ENCODE data around the gene CEP192.
"Not testable (repeated sequence)": the region's sequence is repeated elsewhere in the genome, so short reads cannot be mapped to it uniquely, and the experiment has no call there.

CEP192 gene

DNA sequence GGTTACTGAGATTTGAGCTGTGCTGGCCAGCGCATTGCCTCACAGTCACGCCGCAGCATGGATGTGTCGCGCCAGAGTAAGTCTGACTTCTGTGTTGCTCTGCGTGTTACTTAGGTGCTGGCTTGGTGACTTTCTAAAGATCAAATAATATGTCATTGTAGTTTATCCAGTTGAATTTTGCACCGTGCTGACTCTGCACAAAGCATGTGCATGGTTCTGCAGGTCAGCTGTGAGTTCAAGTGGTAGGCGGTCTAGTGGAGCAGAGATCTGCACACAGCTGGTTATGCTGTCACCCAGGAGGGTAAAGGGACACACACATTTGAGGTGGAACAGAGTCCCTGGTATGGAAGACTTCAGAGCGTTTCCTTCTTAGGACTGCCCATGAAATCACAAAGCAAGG lies 105.1 kb downstream of the CEP192 start:
- H3K4me1 ChIP-seq (ENCODE audit: control extremely low read depth in 1 of 4, control insufficient read depth in 4 of 4, insufficient read depth in 4 of 4, low read length in 3 of 4): no peaks in the 10 kb centered on the region
- peaks cover 17 to 75% (median 46%) of the 10 kb centered on the region in 4 experiments for H3K36me3 ChIP-seq (ENCODE audit: control insufficient read depth in 4 of 4, insufficient read depth in 4 of 4, low read length in 3 of 4)
- no peaks in the 10 kb centered on the region for H3K9me3 ChIP-seq (ENCODE audit: control extremely low read depth in 1 of 5, control insufficient read depth in 4 of 5, insufficient read depth in 2 of 5, low read depth in 1 of 5, low read length in 4 of 5)
- POLR2A ChIA-PET: no interaction called here
- CTCF ChIA-PET: interaction anchor here (0.7 kb wide), 1 partner anchor 13 kb away, joined by 3 read pairs; no protein-coding TSS in a partner anchor
- no peak overlapping the region for H3K4me3 ChIP-seq (ENCODE audit: control insufficient read depth in 1 of 7, extremely low read depth in 1 of 7, insufficient read depth in 4 of 7, low read depth in 2 of 7, low read length in 6 of 7)
- no peak for DNase-seq
- no peaks in the 10 kb centered on the region for H3K27me3 ChIP-seq (replicated peaks in 2 of 5; ENCODE audit: control insufficient read depth in 4 of 5, insufficient read depth in 5 of 5, low read length in 4 of 5)
- WGBS (ENCODE audit: insufficient coverage): 98% methylated on average over 9 of the region's 9 CpGs
- H3K27ac ChIP-seq (ENCODE audit: insufficient read depth in 1 of 2, low read depth in 1 of 2, low read length in 2 of 2, poor library complexity in 1 of 2, severe bottlenecking in 2 of 2): no peak overlapping the region

DNA sequence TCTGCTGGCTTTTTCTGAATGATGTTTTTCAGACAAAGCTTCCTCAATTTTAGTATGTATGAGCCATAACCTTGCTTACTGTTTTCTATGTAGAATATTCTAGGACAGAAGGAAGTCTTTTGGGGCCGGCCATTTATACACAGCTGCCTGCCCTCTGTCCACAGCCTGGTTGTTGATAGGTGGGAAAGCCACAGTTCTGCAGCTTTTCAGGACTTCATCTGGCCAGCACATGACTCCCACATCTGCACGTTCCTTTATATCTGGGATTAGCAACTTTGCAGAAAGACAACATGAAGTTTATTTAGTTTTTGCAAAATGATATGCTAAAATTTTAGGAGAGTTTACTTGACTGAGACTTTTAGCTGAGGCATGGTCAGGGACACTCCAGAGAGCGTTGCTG lies 105.6 kb downstream of the CEP192 start:
- ChIA-PET POLR2A (no interaction called here), CTCF (interaction anchor here (0.7 kb wide), 1 partner anchor 13 kb away, joined by 3 read pairs; no protein-coding TSS in a partner anchor)
- Histone ChIP-seq H3K4me3 (ENCODE audit: control insufficient read depth in 1 of 7, extremely low read depth in 1 of 7, insufficient read depth in 4 of 7, low read depth in 2 of 7, low read length in 6 of 7) (no peak overlapping the region), H3K36me3 (ENCODE audit: control insufficient read depth in 4 of 4, insufficient read depth in 4 of 4, low read length in 3 of 4) (peaks cover 17 to 78% (median 50%) of the 10 kb centered on the region in 4 experiments), H3K9me3 (ENCODE audit: control extremely low read depth in 1 of 5, control insufficient read depth in 4 of 5, insufficient read depth in 2 of 5, low read depth in 1 of 5, low read length in 4 of 5) (no peaks in the 10 kb centered on the region), H3K4me1 (ENCODE audit: control extremely low read depth in 1 of 4, control insufficient read depth in 4 of 4, insufficient read depth in 4 of 4, low read length in 3 of 4) (no peaks in the 10 kb centered on the region), H3K27ac (ENCODE audit: insufficient read depth in 1 of 2, low read depth in 1 of 2, low read length in 2 of 2, poor library complexity in 1 of 2, severe bottlenecking in 2 of 2) (no peak overlapping the region), H3K27me3 (replicated peaks in 2 of 5; ENCODE audit: control insufficient read depth in 4 of 5, insufficient read depth in 5 of 5, low read length in 4 of 5) (no peaks in the 10 kb centered on the region)
- WGBS (ENCODE audit: insufficient coverage): 100% methylated on average over 2 of the region's 3 CpGs
- DNase-seq: no peak

DNA sequence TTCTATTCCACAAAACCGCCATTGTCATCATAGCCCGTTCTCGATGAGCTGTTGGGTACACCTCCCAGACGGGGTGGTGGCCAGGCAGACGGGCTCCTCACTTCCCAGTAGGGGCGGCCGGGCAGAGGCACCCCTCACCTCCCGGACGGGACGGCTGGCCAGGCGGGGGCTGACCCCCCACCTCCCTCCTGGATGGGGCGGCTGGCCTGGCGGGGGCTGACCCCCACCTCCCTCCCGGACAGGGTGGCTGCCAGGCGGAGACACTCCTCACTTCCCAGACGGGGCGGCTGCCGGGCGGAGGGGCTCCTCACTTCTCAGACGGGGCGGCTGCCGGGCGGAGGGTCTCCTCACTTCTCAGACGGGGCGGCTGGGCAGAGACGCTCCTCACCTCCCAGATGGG lies 106.9 kb downstream of the CEP192 start:
- POLR2A ChIA-PET; H3K9me3 ChIP-seq (ENCODE audit: control extremely low read depth in 1 of 5, control insufficient read depth in 4 of 5, insufficient read depth in 2 of 5, low read depth in 1 of 5, low read length in 4 of 5); H3K4me1 ChIP-seq (ENCODE audit: control extremely low read depth in 1 of 4, control insufficient read depth in 4 of 4, insufficient read depth in 4 of 4, low read length in 3 of 4); CTCF ChIA-PET; H3K27ac ChIP-seq (ENCODE audit: insufficient read depth in 1 of 2, low read depth in 1 of 2, low read length in 2 of 2, poor library complexity in 1 of 2, severe bottlenecking in 2 of 2); H3K27me3 ChIP-seq (replicated peaks in 2 of 5; ENCODE audit: control insufficient read depth in 4 of 5, insufficient read depth in 5 of 5, low read length in 4 of 5); H3K4me3 ChIP-seq (ENCODE audit: control insufficient read depth in 1 of 7, extremely low read depth in 1 of 7, insufficient read depth in 4 of 7, low read depth in 2 of 7, low read length in 6 of 7); DNase-seq: not testable (repeated sequence)
- peaks cover 17 to 80% (median 58%) of the 10 kb centered on the region in 4 experiments for H3K36me3 ChIP-seq (ENCODE audit: control insufficient read depth in 4 of 4, insufficient read depth in 4 of 4, low read length in 3 of 4)
- no CpG with 5 or more reads among the region's 26 CpGs for WGBS (ENCODE audit: insufficient coverage)

DNA sequence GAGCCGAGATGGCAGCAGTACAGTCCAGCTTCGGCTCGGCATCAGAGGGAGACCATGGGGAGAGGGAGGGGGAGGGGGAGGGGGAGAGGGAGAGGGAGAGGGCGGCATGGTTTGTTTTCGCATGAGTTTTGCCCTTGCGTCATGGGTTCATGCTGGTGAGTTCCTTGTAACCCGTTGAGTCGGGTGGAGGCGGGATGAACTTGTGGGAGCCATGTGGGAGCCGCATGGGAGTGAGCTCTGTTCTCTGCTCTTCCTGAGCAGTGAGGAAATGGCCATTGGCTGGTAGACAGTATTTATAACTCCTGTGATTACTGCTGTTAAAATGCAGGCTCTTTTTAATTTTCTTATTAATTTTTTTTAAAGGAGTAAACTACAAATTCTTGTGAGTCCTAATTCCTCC lies 108.0 kb downstream of the CEP192 start:
- H3K36me3 ChIP-seq (ENCODE audit: control insufficient read depth in 4 of 4, insufficient read depth in 4 of 4, low read length in 3 of 4): peaks cover 20 to 80% (median 60%) of the 10 kb centered on the region in 4 experiments
- H3K4me1 ChIP-seq (ENCODE audit: control extremely low read depth in 1 of 4, control insufficient read depth in 4 of 4, insufficient read depth in 4 of 4, low read length in 3 of 4): no peaks in the 10 kb centered on the region
- ChIA-PET POLR2A (no interaction called here), CTCF (no interaction called here)
- H3K9me3 ChIP-seq (ENCODE audit: control extremely low read depth in 1 of 5, control insufficient read depth in 4 of 5, insufficient read depth in 2 of 5, low read depth in 1 of 5, low read length in 4 of 5): no peaks in the 10 kb centered on the region
- DNase-seq: no peak
- no peaks in the 10 kb centered on the region for H3K27me3 ChIP-seq (replicated peaks in 2 of 5; ENCODE audit: control insufficient read depth in 4 of 5, insufficient read depth in 5 of 5, low read length in 4 of 5)
- H3K4me3 ChIP-seq (ENCODE audit: control insufficient read depth in 1 of 7, extremely low read depth in 1 of 7, insufficient read depth in 4 of 7, low read depth in 2 of 7, low read length in 6 of 7): no peak overlapping the region
- WGBS (ENCODE audit: insufficient coverage): 90% methylated on average over 6 of the region's 10 CpGs
- H3K27ac ChIP-seq (ENCODE audit: insufficient read depth in 1 of 2, low read depth in 1 of 2, low read length in 2 of 2, poor library complexity in 1 of 2, severe bottlenecking in 2 of 2): no peak overlapping the region

DNA sequence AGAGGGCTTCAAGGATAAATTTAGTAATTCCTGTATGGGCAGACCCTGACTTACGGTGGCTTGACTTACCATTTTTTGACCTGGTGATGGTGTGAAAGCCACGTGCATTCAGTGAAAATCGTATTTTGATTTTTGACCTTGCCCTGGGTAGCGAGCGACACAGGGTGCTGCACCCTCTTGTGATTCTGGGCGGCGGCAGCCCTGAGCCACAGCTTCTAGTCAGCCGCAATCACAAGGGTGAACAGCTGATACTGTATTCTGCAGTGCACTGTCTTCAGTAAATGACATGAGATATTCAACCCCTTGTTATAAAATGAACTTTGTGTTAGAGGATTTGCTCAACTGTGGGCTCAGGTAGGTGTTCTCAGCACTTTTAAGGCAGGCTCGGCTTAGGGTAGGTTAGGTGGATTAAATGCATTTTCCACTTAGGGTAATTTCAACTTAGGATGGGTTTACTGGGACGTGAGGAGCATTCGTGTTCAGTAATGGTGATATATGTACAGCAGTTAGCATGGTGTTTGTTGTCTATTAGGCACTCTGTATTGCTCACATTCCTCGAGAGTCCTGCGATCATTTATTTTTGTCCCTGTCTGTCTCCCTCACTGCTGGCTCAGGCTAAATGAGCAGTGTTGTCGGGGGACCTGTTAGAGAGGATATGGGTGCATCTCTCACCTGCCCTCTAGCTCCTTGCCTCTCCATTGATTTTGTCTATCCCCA lies 109.9 kb downstream of the CEP192 start:
- no peak for DNase-seq
- H3K4me3 ChIP-seq (ENCODE audit: control insufficient read depth in 1 of 7, extremely low read depth in 1 of 7, insufficient read depth in 4 of 7, low read depth in 2 of 7, low read length in 6 of 7): no peak overlapping the region
- no peaks in the 10 kb centered on the region for H3K9me3 ChIP-seq (ENCODE audit: control extremely low read depth in 1 of 5, control insufficient read depth in 4 of 5, insufficient read depth in 2 of 5, low read depth in 1 of 5, low read length in 4 of 5)
- POLR2A ChIA-PET: no interaction called here
- no peaks in the 10 kb centered on the region for H3K4me1 ChIP-seq (ENCODE audit: control extremely low read depth in 1 of 4, control insufficient read depth in 4 of 4, insufficient read depth in 4 of 4, low read length in 3 of 4)
- H3K36me3 ChIP-seq (ENCODE audit: control insufficient read depth in 4 of 4, insufficient read depth in 4 of 4, low read length in 3 of 4): peaks cover 22 to 81% (median 59%) of the 10 kb centered on the region in 4 experiments
- CTCF ChIA-PET: interaction anchor here (0.9 kb wide), 1 partner anchor 13 kb away, joined by 3 read pairs; no protein-coding TSS in a partner anchor
- 97% methylated on average over 10 of the region's 14 CpGs for WGBS (ENCODE audit: insufficient coverage)
- H3K27me3 ChIP-seq (replicated peaks in 2 of 5; ENCODE audit: control insufficient read depth in 4 of 5, insufficient read depth in 5 of 5, low read length in 4 of 5): no peaks in the 10 kb centered on the region
- H3K27ac ChIP-seq (ENCODE audit: insufficient read depth in 1 of 2, low read depth in 1 of 2, low read length in 2 of 2, poor library complexity in 1 of 2, severe bottlenecking in 2 of 2): no peak overlapping the region

DNA sequence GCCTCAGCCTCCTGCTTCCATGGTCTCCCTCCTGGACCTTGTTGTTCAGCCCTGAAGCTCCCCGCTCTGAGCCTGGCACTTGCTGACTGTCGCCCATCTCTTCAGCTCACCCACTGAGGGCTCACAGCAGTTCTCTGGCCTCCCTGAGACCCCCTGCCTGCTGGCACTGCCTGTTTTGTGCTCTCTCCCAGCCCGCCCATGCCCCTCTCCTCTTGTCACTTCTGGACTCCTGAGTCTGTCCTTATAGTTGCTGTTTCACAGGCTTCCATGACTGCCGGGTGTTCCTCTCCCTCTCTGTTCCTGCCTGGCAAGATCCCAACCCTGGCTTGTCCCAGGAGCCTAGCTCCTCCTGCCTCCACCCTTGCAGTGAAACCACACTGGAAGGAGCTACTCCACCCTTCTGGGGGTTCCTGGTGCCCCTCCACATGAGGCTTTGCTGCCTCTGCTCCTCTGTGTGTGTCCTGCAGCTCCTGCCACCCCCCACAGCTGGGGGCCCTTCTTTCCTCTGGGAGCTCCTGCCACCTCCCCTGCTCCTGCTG lies 110.6 kb downstream of the CEP192 start:
- Histone ChIP-seq H3K27me3 (replicated peaks in 2 of 5; ENCODE audit: control insufficient read depth in 4 of 5, insufficient read depth in 5 of 5, low read length in 4 of 5) (no peaks in the 10 kb centered on the region), H3K9me3 (ENCODE audit: control extremely low read depth in 1 of 5, control insufficient read depth in 4 of 5, insufficient read depth in 2 of 5, low read depth in 1 of 5, low read length in 4 of 5) (no peaks in the 10 kb centered on the region), H3K27ac (ENCODE audit: insufficient read depth in 1 of 2, low read depth in 1 of 2, low read length in 2 of 2, poor library complexity in 1 of 2, severe bottlenecking in 2 of 2) (no peak overlapping the region), H3K4me3 (ENCODE audit: control insufficient read depth in 1 of 7, extremely low read depth in 1 of 7, insufficient read depth in 4 of 7, low read depth in 2 of 7, low read length in 6 of 7) (no peak overlapping the region), H3K4me1 (ENCODE audit: control extremely low read depth in 1 of 4, control insufficient read depth in 4 of 4, insufficient read depth in 4 of 4, low read length in 3 of 4) (no peaks in the 10 kb centered on the region), H3K36me3 (ENCODE audit: control insufficient read depth in 4 of 4, insufficient read depth in 4 of 4, low read length in 3 of 4) (peaks cover 22 to 81% (median 56%) of the 10 kb centered on the region in 4 experiments)
- WGBS (ENCODE audit: insufficient coverage): 98% methylated on average over 4 of the region's 4 CpGs
- no peak for DNase-seq
- ChIA-PET CTCF (interaction anchor here (0.8 to 0.9 kb wide), 2 partner anchors 13 to 29 kb away, joined by 3 read pairs; no protein-coding TSS in a partner anchor), POLR2A (no interaction called here)

DNA sequence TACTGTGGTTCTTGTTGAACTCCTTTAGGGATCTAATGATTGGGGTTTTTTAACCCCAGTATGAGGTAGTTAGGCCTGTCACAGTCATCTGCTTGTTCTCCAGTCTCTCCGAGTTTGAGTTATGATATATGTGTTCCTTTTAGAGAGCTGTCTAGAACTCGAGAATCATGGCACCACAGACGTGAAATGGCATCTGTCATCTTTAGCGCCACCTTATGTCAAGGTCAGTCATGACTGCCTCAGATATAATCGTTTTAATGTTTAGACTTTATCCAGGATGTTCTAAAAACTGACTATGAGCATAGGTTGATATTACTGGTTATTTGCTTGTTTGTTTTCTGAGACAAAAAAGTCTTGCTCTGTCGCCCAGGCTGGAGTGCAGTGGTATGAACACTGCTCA lies 112.2 kb downstream of the CEP192 start:
- ChIA-PET CTCF (interaction anchor here (1.1 kb wide), 1 partner anchor 16 kb away, joined by 4 read pairs; no protein-coding TSS in a partner anchor), POLR2A (no interaction called here)
- Histone ChIP-seq H3K36me3 (ENCODE audit: control insufficient read depth in 4 of 4, insufficient read depth in 4 of 4, low read length in 3 of 4) (peaks cover 21 to 91% (median 58%) of the 10 kb centered on the region in 4 experiments), H3K4me1 (ENCODE audit: control extremely low read depth in 1 of 4, control insufficient read depth in 4 of 4, insufficient read depth in 4 of 4, low read length in 3 of 4) (no peaks in the 10 kb centered on the region), H3K27me3 (replicated peaks in 2 of 5; ENCODE audit: control insufficient read depth in 4 of 5, insufficient read depth in 5 of 5, low read length in 4 of 5) (no peaks in the 10 kb centered on the region), H3K9me3 (ENCODE audit: control extremely low read depth in 1 of 5, control insufficient read depth in 4 of 5, insufficient read depth in 2 of 5, low read depth in 1 of 5, low read length in 4 of 5) (peaks cover 0 to 2% (median 0%) of the 10 kb centered on the region in 5 experiments), H3K4me3 (ENCODE audit: control insufficient read depth in 1 of 7, extremely low read depth in 1 of 7, insufficient read depth in 4 of 7, low read depth in 2 of 7, low read length in 6 of 7) (no peak overlapping the region), H3K27ac (ENCODE audit: insufficient read depth in 1 of 2, low read depth in 1 of 2, low read length in 2 of 2, poor library complexity in 1 of 2, severe bottlenecking in 2 of 2) (no peak overlapping the region)
- DNase-seq: peak in 2 of 3 donors; percentile 24 to 31
- 100% methylated on average over 5 of the region's 6 CpGs for WGBS (ENCODE audit: insufficient coverage)
